Progenitor cell of endocrine pancreas (in vitro differentiated cells): ENCODE data around the gene CFAP57. TPM values are rescaled to one million over a fixed set of nuclear protein-coding genes. Genes with fewer than 3 reads are reported as not detected.

ENCODE experiments used
- DNase-seq: peaks from one replicate; pipeline ENCODE4 v3.0.0; 2021; ENCODE audit warnings: low spot score; ENCODE audit not compliant: unreplicated experiment
- H3K27ac Mint-ChIP-seq: 2 replicates; pipeline ENCODE4 v1.8.0; 2021; ENCODE audit warnings: mild to moderate bottlenecking, moderate library complexity, mixed read lengths
- H3K27me3 Mint-ChIP-seq: 2 replicates; pipeline ENCODE4 v1.8.0; 2021; ENCODE audit warnings: mixed read lengths
- H3K36me3 Mint-ChIP-seq: 2 replicates; pipeline ENCODE4 v1.8.0; 2022; ENCODE audit warnings: mixed read lengths; ENCODE audit not compliant: insufficient read depth
- H3K4me1 Mint-ChIP-seq: 2 replicates; pipeline ENCODE4 v1.8.0; 2021; ENCODE audit warnings: low read depth, mixed read lengths
- H3K4me3 Mint-ChIP-seq: 2 replicates; pipeline ENCODE4 v1.8.0; 2021; ENCODE audit warnings: low read depth, mild to moderate bottlenecking, moderate library complexity, mixed read lengths
- H3K9me3 Mint-ChIP-seq: 2 replicates; pipeline ENCODE4 v1.8.0; 2021; ENCODE audit warnings: low read depth, mixed read lengths
- CTCF ChIP-seq: fragments of 200-600 bp; sonication (generic); IDR thresholded peaks from one replicate; pipeline ENCODE4 v1.5.0; 2021; ENCODE audit warnings: antibody characterized with exemption, mild to moderate bottlenecking; ENCODE audit not compliant: unreplicated experiment
- total RNA-seq: library from RNA; stranded (reverse); gene quantifications from 2 replicates; pipeline ENCODE4 v1.2.1, GENCODE V29; 2021

CFAP57 gene
- total RNA-seq, 1 donor from 2014 or later, result 2.2 TPM

- no peak for DNase-seq
- no peak for TF ChIP-seq CTCF
- H3K9me3 Mint-ChIP-seq, result no peaks in the 10 kb centered on the region
- peaks cover 47% of the 10 kb centered on the region for H3K4me1 Mint-ChIP-seq
- peak overlapping the region; percentile 88 for H3K27ac Mint-ChIP-seq
- no peaks in the 10 kb centered on the region for H3K27me3 Mint-ChIP-seq
- H3K36me3 Mint-ChIP-seq, result no peaks in the 10 kb centered on the region
- no peak overlapping the region for H3K4me3 Mint-ChIP-seq
Observed at GRCh38 chr1:43288058-43288784, 116.1 kb downstream of the CFAP57 start.

DNA sequence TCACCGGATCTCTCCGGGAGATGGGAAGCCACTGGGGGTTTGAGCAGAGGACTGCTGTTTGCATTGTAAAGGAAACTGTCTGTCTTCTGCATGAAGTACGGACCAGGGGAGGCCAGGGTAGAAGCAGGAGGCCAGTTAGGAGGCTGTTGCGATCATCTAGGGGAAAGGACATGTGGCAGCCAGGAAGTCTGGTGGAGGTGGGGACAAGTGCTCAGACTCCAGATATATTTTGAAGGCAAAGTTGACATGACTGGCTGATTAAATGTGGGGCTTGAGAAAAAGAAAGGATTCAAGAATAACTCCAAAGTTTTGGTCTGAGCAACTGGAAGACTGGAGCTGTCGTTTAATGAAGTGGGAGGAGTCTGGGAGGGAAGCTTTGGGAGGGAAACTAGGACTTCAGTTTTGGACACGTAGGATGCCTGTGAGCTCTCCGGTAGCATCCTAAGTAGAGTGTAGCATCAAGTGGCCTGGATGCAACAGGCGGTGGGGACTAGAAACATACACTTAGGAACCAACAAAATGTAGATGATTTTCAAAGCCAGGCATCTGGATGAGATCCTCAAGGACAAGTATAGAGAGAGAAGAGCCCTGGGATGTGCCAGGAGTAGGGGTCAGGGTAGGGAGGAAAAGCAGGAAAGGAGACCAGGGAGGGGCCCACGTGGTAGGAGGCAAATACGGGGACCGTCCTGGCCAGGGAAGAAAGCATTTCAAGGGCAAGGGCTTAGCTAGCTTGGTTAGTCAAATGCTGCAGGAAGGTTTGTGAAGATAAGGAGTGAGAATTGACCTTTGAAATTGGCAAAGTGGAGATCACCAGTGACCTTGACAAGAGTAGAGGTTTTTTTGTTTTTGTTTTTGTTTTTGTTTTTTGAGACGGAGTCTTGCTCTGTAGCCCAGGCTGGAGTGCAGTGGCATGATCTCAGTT, 116.9 kb downstream of the CFAP57 start:
- Mint-ChIP-seq H3K27ac (no peak overlapping the region), H3K4me1 (peaks cover 42% of the 10 kb centered on the region), H3K4me3 (no peak overlapping the region), H3K36me3 (no peaks in the 10 kb centered on the region), H3K9me3 (no peaks in the 10 kb centered on the region), H3K27me3 (no peaks in the 10 kb centered on the region)
- TF ChIP-seq CTCF, result no peak
- no peak for DNase-seq

- no peak for DNase-seq
- Mint-ChIP-seq H3K27me3 (no peaks in the 10 kb centered on the region), H3K9me3 (no peaks in the 10 kb centered on the region), H3K4me1 (peaks cover 26% of the 10 kb centered on the region), H3K36me3 (no peaks in the 10 kb centered on the region), H3K27ac (peak overlapping the region; percentile 16), H3K4me3 (no peak overlapping the region)
- TF ChIP-seq CTCF, result no peak
Observed at GRCh38 chr1:43292216-43292615, 120.1 kb downstream of the CFAP57 start.

- no peak overlapping the region for H3K4me3 Mint-ChIP-seq
- TF ChIP-seq CTCF, result no peak
- H3K36me3 Mint-ChIP-seq, result no peaks in the 10 kb centered on the region
- peaks cover 23% of the 10 kb centered on the region for H3K4me1 Mint-ChIP-seq
- H3K9me3 Mint-ChIP-seq, result no peaks in the 10 kb centered on the region
- no peak overlapping the region for H3K27ac Mint-ChIP-seq
- no peak for DNase-seq
- no peaks in the 10 kb centered on the region for H3K27me3 Mint-ChIP-seq
Observed at GRCh38 chr1:43292679-43293078, 120.5 kb downstream of the CFAP57 start.

DNA sequence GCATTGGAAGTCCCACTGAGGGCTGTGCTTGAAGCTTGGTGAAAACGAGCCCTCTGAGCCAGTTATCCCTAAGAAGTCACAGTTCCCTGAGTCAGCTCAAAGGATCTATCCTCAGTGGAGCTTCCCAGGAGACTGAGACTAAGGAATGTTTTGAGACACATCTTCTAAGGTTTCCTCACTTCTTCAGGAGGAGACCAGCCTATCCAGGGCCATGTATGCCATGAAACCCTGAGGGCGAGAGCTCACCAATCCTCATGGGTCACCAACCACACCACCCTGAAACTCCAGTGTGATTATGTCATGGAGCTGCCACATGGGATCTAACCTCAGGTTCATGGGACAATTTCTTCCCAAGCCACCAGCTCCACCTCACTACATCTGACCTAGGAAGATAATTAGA, 121.0 kb downstream of the CFAP57 start:
- no peak for DNase-seq
- peaks cover 22% of the 10 kb centered on the region for H3K4me1 Mint-ChIP-seq
- no peaks in the 10 kb centered on the region for H3K27me3 Mint-ChIP-seq
- peak overlapping the region; percentile 33 for H3K27ac Mint-ChIP-seq
- no peak for TF ChIP-seq CTCF
- H3K36me3 Mint-ChIP-seq, result no peaks in the 10 kb centered on the region
- H3K9me3 Mint-ChIP-seq, result no peaks in the 10 kb centered on the region
- H3K4me3 Mint-ChIP-seq, result no peak overlapping the region
